Spleen (tissue), 11 donors: ENCODE data around the gene SMIM36. TPM values are rescaled to one million over a fixed set of nuclear protein-coding genes. Genes with fewer than 3 reads are reported as not detected.

Experiments used
- DNase-seq: peaks from one replicate; pipeline ENCODE4 v3.0.0-alpha.2; 2020
- H3K27ac ChIP-seq, 8 donors: fragments of 200-600 bp; sonication (generic) in 7 of 8; 1 replicate in 4 of 8; 2 replicates in 4 of 8; pipeline versions ENCODE4 v1.5.0 to v1.8.0; 2016 to 2021; ENCODE audit warnings: inconsistent platforms in 4 of 8, mild to moderate bottlenecking in 4 of 8, moderate library complexity in 1 of 8
- H3K27me3 ChIP-seq, 7 donors: fragments of 200-600 bp; sonication (generic) in 6 of 7; replicated peaks in 1 of 7; 1 replicate in 4 of 7; 2 replicates in 3 of 7; pipeline versions ENCODE4 v1.5.0 to v1.8.0; 2016 to 2021; ENCODE audit warnings: inconsistent platforms in 3 of 7, mild to moderate bottlenecking in 1 of 7
- H3K36me3 ChIP-seq, 6 donors: fragments of 200-600 bp; sonication (generic) in 5 of 6; 1 replicate in 4 of 6; 2 replicates in 2 of 6; pipeline versions ENCODE4 v1.5.0 to v1.8.0; 2016 to 2021; ENCODE audit warnings: inconsistent platforms in 2 of 6
- H3K4me1 ChIP-seq, 6 donors: fragments of 200-600 bp; sonication (generic) in 5 of 6; 1 replicate in 3 of 6; 2 replicates in 3 of 6; pipeline versions ENCODE4 v1.5.0 to v1.8.0; 2016 to 2021; ENCODE audit warnings: inconsistent platforms in 3 of 6
- H3K4me3 ChIP-seq, 8 donors: fragments of 200-600 bp; sonication (generic) in 7 of 8; 1 replicate in 4 of 8; 2 replicates in 4 of 8; pipeline versions ENCODE4 v1.5.0 to v1.8.0; 2016 to 2021; ENCODE audit warnings: inconsistent platforms in 4 of 8, mild to moderate bottlenecking in 4 of 8, moderate library complexity in 2 of 8
- H3K9me3 ChIP-seq, 8 donors: fragments of 200-600 bp; sonication (generic) in 7 of 8; 1 replicate in 4 of 8; 2 replicates in 4 of 8; pipeline versions ENCODE4 v1.5.0 to v1.8.0; 2016 to 2021; ENCODE audit warnings: inconsistent platforms in 4 of 8
- CTCF ChIP-seq, 11 experiments: fragments of 200-600 bp in 7 of 11; fragments of 450-650 bp in 4 of 11; sonication (generic) in 4 of 11; IDR thresholded peaks in 8 of 11; conservative IDR thresholded peaks in 3 of 11; 1 replicate in 7 of 11; 2 replicates in 4 of 11; pipeline versions ENCODE4 v1.4.0 to v1.8.0; 2016 to 2021; ENCODE audit warnings: antibody characterized with exemption in 11 of 11, inconsistent platforms in 4 of 11, mild to moderate bottlenecking in 1 of 11
- POLR2A ChIP-seq, 3 donors: fragments of 450-650 bp; IDR thresholded peaks; one replicate each; pipeline ENCODE4 v1.5.1; 2017; ENCODE audit warnings: antibody characterized with exemption in 3 of 3, mild to moderate bottlenecking in 1 of 3
- POLR2AphosphoS5 ChIP-seq, 3 donors: sonication (generic); formaldehyde crosslinking; IDR thresholded peaks; one replicate each; pipeline ENCODE4 v1.5.1; 2017; ENCODE audit warnings: antibody characterized with exemption in 3 of 3
- WGBS, 5 donors: extraction: QIAGEN DNeasy Blood & Tissue Kit in 3 of 5; methylation state at CpG; one replicate each; pipeline versions ENCODE4 v1.1.5 to v1.1.7; 2013 to 2018; 5-methylcytosine and 5-hydroxymethylcytosine counted together
- intact Hi-C: fragments of 100-400 bp; cut with DNase I; formaldehyde crosslinking; loops from one replicate; pipeline ENCODE4 v1.15.0; 2023; ENCODE audit warnings: low total_unique reads
- polyA plus RNA-seq, 3 donors: library from polyadenylated mRNA; stranded (reverse); fragments of 200-250 nt; gene quantifications; one replicate each; pipeline ENCODE4 v1.2.1, GENCODE V29; 2013
- total RNA-seq, 7 donors: library from RNA; depleted of rRNA in 3 of 7; stranded (reverse); fragments of >200 nt in 3 of 7; fragmentation: NEBNext Ultra II Directional in 4 of 7; extraction: Animal tissue kit (Norgen Biotek cat#: 25700) in 4 of 7; gene quantifications; one replicate each; pipeline versions ENCODE4 v1.1.0 to v1.2.1, GENCODE V29; 2016 to 2021
- donor health status: healthy with polysubstance abuse.
- donor health status: DM: no; HTN: no; CAD: no; lungs with moderate emphysema.
- donor health status: DM: no; HTN: no; CAD: no.
- donor health status: Bipolar disorder and iron deficiency.
- donor health status: healthy.
- donor health status: DM: no; HTN: no; CAD: no.
- donor health status: DM: yes; HTN: yes; CAD: no.

The SMIM36 gene
- total and polyA plus RNA-seq, 10 donors = not detected

- DNase-seq = no peak
- TF ChIP-seq CTCF (IDR thresholded peaks at IDR 0.05 in 8 of 11, conservative IDR thresholded peaks at IDR 0.05 in 3 of 11) (no peak), POLR2AphosphoS5 (IDR thresholded peaks at IDR 0.05) (no peak), POLR2A (IDR thresholded peaks at IDR 0.05) (no peak)
- Histone ChIP-seq H3K4me3 (no peak overlapping the region), H3K27me3 (peaks cover 0 to 3% (median 0%) of the 10 kb centered on the region in 7 donors), H3K36me3 (no peaks in the 10 kb centered on the region), H3K9me3 (no peaks in the 10 kb centered on the region), H3K4me1 (peaks cover 0 to 4% (median 0%) of the 10 kb centered on the region in 6 donors), H3K27ac (no peak overlapping the region)
- WGBS, 5 donors = 73 to 89% (median 85%) methylated on average over 4 of the region's 4 CpGs
- intact Hi-C loops = no loop called here
Measured at GRCh38 chr17:55490376-55490775, 20.9 kb downstream of the SMIM36 start.

GRCh38 chr17:55487695-55488432 is 23.4 kb downstream of the SMIM36 start:
- Histone ChIP-seq H3K27me3 (peaks cover 0 to 3% (median 0%) of the 10 kb centered on the region in 7 donors), H3K36me3 (no peaks in the 10 kb centered on the region), H3K4me1 (peaks cover 0 to 4% (median 0%) of the 10 kb centered on the region in 6 donors), H3K27ac (no peak overlapping the region), H3K9me3 (no peaks in the 10 kb centered on the region), H3K4me3 (no peak overlapping the region)
- no peak for DNase-seq
- TF ChIP-seq POLR2A (IDR thresholded peaks at IDR 0.05) (no peak), CTCF (IDR thresholded peaks at IDR 0.05 in 8 of 11, conservative IDR thresholded peaks at IDR 0.05 in 3 of 11) (no peak), POLR2AphosphoS5 (IDR thresholded peaks at IDR 0.05) (no peak)
- intact Hi-C loops = no loop called here
- 69 to 89% (median 75%) methylated on average over 7 of the region's 7 CpGs for WGBS, 5 donors

- H3K4me1 ChIP-seq = peaks cover 0 to 9% (median 0%) of the 10 kb centered on the region in 6 donors
- WGBS, 5 donors = 94 to 96% (median 95%) methylated on average over 2 of the region's 2 CpGs
- H3K4me3 ChIP-seq = no peak overlapping the region
- H3K9me3 ChIP-seq = no peaks in the 10 kb centered on the region
- H3K27me3 ChIP-seq = peaks cover 0 to 3% (median 0%) of the 10 kb centered on the region in 7 donors
- TF ChIP-seq POLR2A (IDR thresholded peaks at IDR 0.05) (no peak), CTCF (IDR thresholded peaks at IDR 0.05 in 8 of 11, conservative IDR thresholded peaks at IDR 0.05 in 3 of 11) (no peak), POLR2AphosphoS5 (IDR thresholded peaks at IDR 0.05) (no peak)
- no peak overlapping the region for H3K27ac ChIP-seq
- no peaks in the 10 kb centered on the region for H3K36me3 ChIP-seq
- no peak for DNase-seq
- intact Hi-C loops = no loop called here
Measured at GRCh38 chr17:55484575-55484974, 26.7 kb downstream of the SMIM36 start.

- H3K9me3 ChIP-seq = no peaks in the 10 kb centered on the region
- intact Hi-C loops = no loop called here
- no peak for TF ChIP-seq POLR2A (IDR thresholded peaks at IDR 0.05)
- no peak for TF ChIP-seq POLR2AphosphoS5 (IDR thresholded peaks at IDR 0.05)
- no peak for TF ChIP-seq CTCF (IDR thresholded peaks at IDR 0.05 in 8 of 11, conservative IDR thresholded peaks at IDR 0.05 in 3 of 11)
Measured at GRCh38 chr17:55482591-55483389, 28.5 kb downstream of the SMIM36 start.

More at GRCh38 chr17:55482591-55483389, 28.5 kb downstream of the SMIM36 start:
- peaks cover 0 to 7% (median 0%) of the 10 kb centered on the region in 6 donors for H3K4me1 ChIP-seq
- peaks cover 0 to 7% (median 0%) of the 10 kb centered on the region in 7 donors for H3K27me3 ChIP-seq
- WGBS, 5 donors = 78 to 85% (median 82%) methylated on average over 3 of the region's 3 CpGs
- no peaks in the 10 kb centered on the region for H3K36me3 ChIP-seq
- no peak for DNase-seq
- no peak overlapping the region for H3K4me3 ChIP-seq
- no peak overlapping the region for H3K27ac ChIP-seq
